Mammary epithelial cell (primary cell): Measurements from ENCODE around the gene CHRNA1.

Experiments used
- EZH2 ChIP-seq: IDR thresholded peaks from 2 replicates; pipeline ENCODE4 v1.6.1; 2012; ENCODE audit warnings: low read length, inconsistent platforms, borderline replicate concordance
- TF ChIP-seq, protein P1 (sequence below), 2 donors: IDR thresholded peaks in 1 of 2; conservative IDR thresholded peaks in 1 of 2; 2 replicates each; pipeline ENCODE4 v1.5.1; 2011 to 2012; ENCODE audit warnings: inconsistent platforms in 2 of 2, low read length in 2 of 2, mild to moderate bottlenecking in 2 of 2, control low read depth in 1 of 2, low read depth in 1 of 2; ENCODE audit not compliant: insufficient read depth in 1 of 2; ENCODE audit errors: extremely low read depth in 1 of 2

GRCh38 chr2:174787487-174788205 is 23.4 kb upstream of the CHRNA1 start:
- TF ChIP-seq, protein P1, sequence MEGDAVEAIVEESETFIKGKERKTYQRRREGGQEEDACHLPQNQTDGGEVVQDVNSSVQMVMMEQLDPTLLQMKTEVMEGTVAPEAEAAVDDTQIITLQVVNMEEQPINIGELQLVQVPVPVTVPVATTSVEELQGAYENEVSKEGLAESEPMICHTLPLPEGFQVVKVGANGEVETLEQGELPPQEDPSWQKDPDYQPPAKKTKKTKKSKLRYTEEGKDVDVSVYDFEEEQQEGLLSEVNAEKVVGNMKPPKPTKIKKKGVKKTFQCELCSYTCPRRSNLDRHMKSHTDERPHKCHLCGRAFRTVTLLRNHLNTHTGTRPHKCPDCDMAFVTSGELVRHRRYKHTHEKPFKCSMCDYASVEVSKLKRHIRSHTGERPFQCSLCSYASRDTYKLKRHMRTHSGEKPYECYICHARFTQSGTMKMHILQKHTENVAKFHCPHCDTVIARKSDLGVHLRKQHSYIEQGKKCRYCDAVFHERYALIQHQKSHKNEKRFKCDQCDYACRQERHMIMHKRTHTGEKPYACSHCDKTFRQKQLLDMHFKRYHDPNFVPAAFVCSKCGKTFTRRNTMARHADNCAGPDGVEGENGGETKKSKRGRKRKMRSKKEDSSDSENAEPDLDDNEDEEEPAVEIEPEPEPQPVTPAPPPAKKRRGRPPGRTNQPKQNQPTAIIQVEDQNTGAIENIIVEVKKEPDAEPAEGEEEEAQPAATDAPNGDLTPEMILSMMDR (conservative IDR thresholded peaks at IDR 0.05 in 1 of 2, IDR thresholded peaks at IDR 0.05 in 1 of 2; ENCODE audit: extremely low read depth in 1 of 2, insufficient read depth in 1 of 2, low read depth in 1 of 2, low read length in 2 of 2), result no peak
- no peak for TF ChIP-seq EZH2
